NCI-H748 (cell line): ENCODE measurements around the gene RPA3.
"Not testable (repeated sequence)": the region's sequence is repeated elsewhere in the genome, so short reads cannot be mapped to it uniquely, and the experiment has no call there.

Source experiments
- DNase-seq: peaks from one replicate; lab custom pipeline; 2025; ENCODE audit not compliant: unreplicated experiment; lab: John Stamatoyannopoulos, UW

The RPA3 gene

GRCh38 chr7:7695111-7695817, 23.1 kb downstream of the RPA3 start:
- no peak for DNase-seq

- no peak for DNase-seq
These were observed 23.9 kb downstream of the RPA3 start for GRCh38 chr7:7694542-7694941.

- DNase-seq = no peak
These were observed 24.5 kb downstream of the RPA3 start for GRCh38 chr7:7693881-7694280.

GRCh38 chr7:7688956-7689355, 29.5 kb downstream of the RPA3 start:
- no peak for DNase-seq

GRCh38 chr7:7688310-7688709, 30.1 kb downstream of the RPA3 start:
- no peak for DNase-seq

- no peak for DNase-seq
These were observed 30.6 kb downstream of the RPA3 start for GRCh38 chr7:7687800-7688199.

- no peak for DNase-seq
These were observed 31.4 kb downstream of the RPA3 start for GRCh38 chr7:7686811-7687508.

- DNase-seq = no peak
These were observed 35.5 kb downstream of the RPA3 start for GRCh38 chr7:7682861-7683260.

GRCh38 chr7:7681936-7682329, 36.5 kb downstream of the RPA3 start:
- DNase-seq = no peak

- DNase-seq = peak; percentile 82
These were observed 37.0 kb downstream of the RPA3 start for GRCh38 chr7:7681191-7681935.

- peak; percentile 74 for DNase-seq
These were observed 38.8 kb downstream of the RPA3 start for GRCh38 chr7:7679640-7680039.

- no peak for DNase-seq
These were observed 42.7 kb downstream of the RPA3 start for GRCh38 chr7:7675686-7676085.

- DNase-seq = no peak
These were observed 45.2 kb downstream of the RPA3 start for GRCh38 chr7:7673240-7673550.

GRCh38 chr7:7672545-7673239, 45.7 kb downstream of the RPA3 start:
- DNase-seq = no peak

- DNase-seq = no peak
These were observed 47.0 kb downstream of the RPA3 start for GRCh38 chr7:7671361-7671760.

- DNase-seq = no peak
These were observed 47.9 kb downstream of the RPA3 start for GRCh38 chr7:7670490-7670889.

- no peak for DNase-seq
These were observed 49.7 kb downstream of the RPA3 start for GRCh38 chr7:7668706-7669105.

GRCh38 chr7:7667187-7667586, 51.2 kb downstream of the RPA3 start:
- no peak for DNase-seq

GRCh38 chr7:7665031-7665430, 53.4 kb downstream of the RPA3 start:
- peak; percentile 27 for DNase-seq

GRCh38 chr7:7664291-7664690, 54.1 kb downstream of the RPA3 start:
- DNase-seq = no peak

- DNase-seq = peak; percentile 67
These were observed 55.9 kb downstream of the RPA3 start for GRCh38 chr7:7662527-7662926.

- DNase-seq = not testable (repeated sequence)
These were observed 61.9 kb downstream of the RPA3 start for GRCh38 chr7:7656459-7656858.
